ENCODE data around the gene B3GNT5.

Gene B3GNT5

DNA sequence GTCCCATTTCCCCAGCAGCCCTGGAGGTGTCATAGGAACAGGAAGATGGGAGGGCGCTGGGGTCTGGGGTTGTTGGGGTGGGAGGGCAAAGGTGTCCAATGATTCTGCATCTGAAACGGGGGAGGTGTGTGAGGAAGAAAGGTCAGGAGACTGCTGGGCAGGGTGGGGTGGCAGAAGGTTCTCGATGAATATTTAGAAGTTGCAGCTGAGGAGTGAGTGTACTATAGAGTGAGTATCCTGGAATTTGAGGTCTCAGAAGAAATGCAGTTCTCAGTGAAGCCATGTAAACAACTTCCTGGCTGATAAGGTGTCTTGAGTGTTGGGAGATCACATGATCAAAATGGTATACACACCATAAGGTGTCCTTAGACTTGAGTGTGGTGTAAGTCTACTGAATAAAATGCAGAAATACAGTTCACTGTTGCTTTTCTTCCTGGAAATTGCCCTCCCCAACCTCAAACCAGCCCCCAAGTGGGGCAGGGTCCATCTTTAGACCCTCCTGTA, 9.9 kb downstream of the B3GNT5 start:
- TF ChIP-seq, protein P1, sequence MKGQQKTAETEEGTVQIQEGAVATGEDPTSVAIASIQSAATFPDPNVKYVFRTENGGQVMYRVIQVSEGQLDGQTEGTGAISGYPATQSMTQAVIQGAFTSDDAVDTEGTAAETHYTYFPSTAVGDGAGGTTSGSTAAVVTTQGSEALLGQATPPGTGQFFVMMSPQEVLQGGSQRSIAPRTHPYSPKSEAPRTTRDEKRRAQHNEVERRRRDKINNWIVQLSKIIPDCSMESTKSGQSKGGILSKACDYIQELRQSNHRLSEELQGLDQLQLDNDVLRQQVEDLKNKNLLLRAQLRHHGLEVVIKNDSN (IDR thresholded peaks at IDR 0.05), result no peak
- TF ChIP-seq FOXM1 (IDR thresholded peaks at IDR 0.05; ENCODE audit: borderline replicate concordance, low read depth) (no peak), TCF12 (IDR thresholded peaks at IDR 0.05; ENCODE audit: low read depth) (no peak), ZBTB7A (IDR thresholded peaks at IDR 0.05; ENCODE audit: low read depth) (no peak), RAD21 (IDR thresholded peaks at IDR 0.05; ENCODE audit: low read depth) (no peak), CREB1 (IDR thresholded peaks at IDR 0.05; ENCODE audit: low read depth) (no peak), YY1 (IDR thresholded peaks at IDR 0.05; ENCODE audit: low read depth) (no peak), EP300 (IDR thresholded peaks at IDR 0.05; ENCODE audit: borderline replicate concordance) (no peak), CEBPB (IDR thresholded peaks at IDR 0.05) (no peak), TEAD4 (IDR thresholded peaks at IDR 0.05) (no peak), TAF1 (IDR thresholded peaks at IDR 0.05; ENCODE audit: low read depth) (no peak)
- TF ChIP-seq, protein P2, sequence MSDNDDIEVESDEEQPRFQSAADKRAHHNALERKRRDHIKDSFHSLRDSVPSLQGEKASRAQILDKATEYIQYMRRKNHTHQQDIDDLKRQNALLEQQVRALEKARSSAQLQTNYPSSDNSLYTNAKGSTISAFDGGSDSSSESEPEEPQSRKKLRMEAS (IDR thresholded peaks at IDR 0.05), result no peak
- TF ChIP-seq, protein P3, sequence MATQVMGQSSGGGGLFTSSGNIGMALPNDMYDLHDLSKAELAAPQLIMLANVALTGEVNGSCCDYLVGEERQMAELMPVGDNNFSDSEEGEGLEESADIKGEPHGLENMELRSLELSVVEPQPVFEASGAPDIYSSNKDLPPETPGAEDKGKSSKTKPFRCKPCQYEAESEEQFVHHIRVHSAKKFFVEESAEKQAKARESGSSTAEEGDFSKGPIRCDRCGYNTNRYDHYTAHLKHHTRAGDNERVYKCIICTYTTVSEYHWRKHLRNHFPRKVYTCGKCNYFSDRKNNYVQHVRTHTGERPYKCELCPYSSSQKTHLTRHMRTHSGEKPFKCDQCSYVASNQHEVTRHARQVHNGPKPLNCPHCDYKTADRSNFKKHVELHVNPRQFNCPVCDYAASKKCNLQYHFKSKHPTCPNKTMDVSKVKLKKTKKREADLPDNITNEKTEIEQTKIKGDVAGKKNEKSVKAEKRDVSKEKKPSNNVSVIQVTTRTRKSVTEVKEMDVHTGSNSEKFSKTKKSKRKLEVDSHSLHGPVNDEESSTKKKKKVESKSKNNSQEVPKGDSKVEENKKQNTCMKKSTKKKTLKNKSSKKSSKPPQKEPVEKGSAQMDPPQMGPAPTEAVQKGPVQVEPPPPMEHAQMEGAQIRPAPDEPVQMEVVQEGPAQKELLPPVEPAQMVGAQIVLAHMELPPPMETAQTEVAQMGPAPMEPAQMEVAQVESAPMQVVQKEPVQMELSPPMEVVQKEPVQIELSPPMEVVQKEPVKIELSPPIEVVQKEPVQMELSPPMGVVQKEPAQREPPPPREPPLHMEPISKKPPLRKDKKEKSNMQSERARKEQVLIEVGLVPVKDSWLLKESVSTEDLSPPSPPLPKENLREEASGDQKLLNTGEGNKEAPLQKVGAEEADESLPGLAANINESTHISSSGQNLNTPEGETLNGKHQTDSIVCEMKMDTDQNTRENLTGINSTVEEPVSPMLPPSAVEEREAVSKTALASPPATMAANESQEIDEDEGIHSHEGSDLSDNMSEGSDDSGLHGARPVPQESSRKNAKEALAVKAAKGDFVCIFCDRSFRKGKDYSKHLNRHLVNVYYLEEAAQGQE (IDR thresholded peaks at IDR 0.05; ENCODE audit: low read depth), result no peak

DNA sequence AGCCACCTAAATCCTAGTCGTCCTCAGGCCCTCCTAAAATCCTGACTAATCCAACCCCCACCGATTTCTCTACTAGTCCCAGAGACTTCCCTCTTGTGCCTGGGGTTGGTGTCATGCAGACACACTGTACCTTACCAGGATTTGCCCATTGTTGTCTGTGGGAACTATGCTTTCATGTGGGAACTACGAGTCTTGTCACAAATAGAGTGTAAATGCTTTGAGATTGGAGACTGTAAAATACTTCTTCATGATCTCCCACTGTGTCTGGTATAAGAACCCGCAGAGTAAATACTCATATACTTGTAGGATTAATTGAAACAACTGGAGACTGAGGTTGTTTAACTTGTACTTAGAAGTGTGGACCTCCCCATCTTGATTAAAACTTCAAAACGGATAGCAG, 11.2 kb downstream of the B3GNT5 start:
- TF ChIP-seq TAF1 (IDR thresholded peaks at IDR 0.05; ENCODE audit: low read depth) (no peak), ZBTB7A (IDR thresholded peaks at IDR 0.05; ENCODE audit: low read depth) (no peak), EP300 (IDR thresholded peaks at IDR 0.05; ENCODE audit: borderline replicate concordance) (no peak), RAD21 (IDR thresholded peaks at IDR 0.05; ENCODE audit: low read depth) (no peak), CEBPB (IDR thresholded peaks at IDR 0.05) (no peak), TEAD4 (IDR thresholded peaks at IDR 0.05) (no peak), TCF12 (IDR thresholded peaks at IDR 0.05; ENCODE audit: low read depth) (no peak), FOXM1 (IDR thresholded peaks at IDR 0.05; ENCODE audit: borderline replicate concordance, low read depth) (no peak), NFIC (IDR thresholded peaks at IDR 0.05) (no peak), EGR1 (IDR thresholded peaks at IDR 0.05) (no peak), YY1 (IDR thresholded peaks at IDR 0.05; ENCODE audit: low read depth) (no peak), CREB1 (IDR thresholded peaks at IDR 0.05; ENCODE audit: low read depth) (no peak)
- TF ChIP-seq, protein P3 (IDR thresholded peaks at IDR 0.05; ENCODE audit: low read depth), result no peak
- TF ChIP-seq, protein P2 (IDR thresholded peaks at IDR 0.05), result no peak
- TF ChIP-seq, protein P1 (IDR thresholded peaks at IDR 0.05), result no peak

DNA sequence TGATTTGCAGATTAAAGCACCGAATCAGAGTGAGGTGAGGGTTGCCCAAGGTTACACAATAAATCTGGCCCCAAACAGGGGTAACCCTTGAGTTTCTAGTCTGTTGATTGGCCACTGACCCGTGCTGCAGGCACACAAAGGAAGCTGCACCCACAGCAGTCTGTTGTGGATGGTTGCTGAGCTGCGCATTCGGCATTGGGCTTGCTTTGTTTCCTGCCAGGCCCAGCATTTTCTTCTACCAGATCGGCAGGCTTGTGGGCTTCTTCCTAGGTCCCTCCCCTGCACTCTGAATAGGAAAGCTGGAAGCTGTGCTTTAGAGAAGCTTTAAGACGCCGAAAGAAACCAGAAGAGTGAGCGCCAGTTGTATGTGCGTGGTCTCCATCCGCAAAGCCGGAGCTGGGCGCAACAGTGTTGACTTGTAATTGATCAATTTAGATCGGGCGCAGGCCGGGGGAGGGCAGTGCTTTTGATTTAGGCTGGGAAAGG, 12.1 kb downstream of the B3GNT5 start:
- TF ChIP-seq YY1 (IDR thresholded peaks at IDR 0.05; ENCODE audit: low read depth) (no peak), FOXM1 (IDR thresholded peaks at IDR 0.05; ENCODE audit: borderline replicate concordance, low read depth) (no peak), ZBTB7A (IDR thresholded peaks at IDR 0.05; ENCODE audit: low read depth) (no peak), NFIC (IDR thresholded peaks at IDR 0.05) (no peak), EGR1 (IDR thresholded peaks at IDR 0.05) (no peak), TCF12 (IDR thresholded peaks at IDR 0.05; ENCODE audit: low read depth) (no peak), TEAD4 (IDR thresholded peaks at IDR 0.05) (no peak), EP300 (IDR thresholded peaks at IDR 0.05; ENCODE audit: borderline replicate concordance) (no peak), CEBPB (IDR thresholded peaks at IDR 0.05) (no peak)
- TF ChIP-seq, protein P2 (IDR thresholded peaks at IDR 0.05), result no peak

DNA sequence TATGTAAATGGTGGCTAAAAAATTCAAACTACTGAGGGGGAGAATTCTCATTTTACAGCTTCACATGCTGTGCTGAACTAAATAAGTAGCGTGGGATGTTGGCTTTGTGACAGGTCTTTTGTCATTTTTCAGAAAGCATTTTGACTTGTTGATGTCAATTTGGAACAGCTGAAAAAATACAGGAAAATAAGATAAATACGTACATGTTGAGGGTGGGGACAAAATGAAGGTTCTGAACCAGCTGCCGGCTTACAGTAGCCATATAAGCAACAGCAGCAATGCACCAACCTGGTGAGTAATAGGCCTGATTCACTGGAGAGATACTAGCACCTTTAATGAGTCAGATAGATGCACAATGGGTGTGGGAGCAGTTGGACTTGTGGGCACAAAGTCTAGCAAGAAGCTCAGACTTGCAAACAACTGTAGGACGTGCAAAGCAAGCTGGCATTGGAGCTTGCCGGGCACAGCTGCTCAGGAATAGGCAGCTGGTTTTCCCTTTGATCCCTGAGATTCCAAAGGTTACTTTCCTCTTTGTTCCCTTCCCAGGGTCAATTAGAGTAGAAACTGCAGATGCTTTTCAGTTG, 12.9 kb downstream of the B3GNT5 start:
- TF ChIP-seq NFIC (IDR thresholded peaks at IDR 0.05) (no peak), CREB1 (IDR thresholded peaks at IDR 0.05; ENCODE audit: low read depth) (no peak), RAD21 (IDR thresholded peaks at IDR 0.05; ENCODE audit: low read depth) (no peak), TAF1 (IDR thresholded peaks at IDR 0.05; ENCODE audit: low read depth) (no peak), FOXM1 (IDR thresholded peaks at IDR 0.05; ENCODE audit: borderline replicate concordance, low read depth) (no peak), ZBTB7A (IDR thresholded peaks at IDR 0.05; ENCODE audit: low read depth) (no peak), YY1 (IDR thresholded peaks at IDR 0.05; ENCODE audit: low read depth) (no peak), TCF12 (IDR thresholded peaks at IDR 0.05; ENCODE audit: low read depth) (no peak), TEAD4 (IDR thresholded peaks at IDR 0.05) (no peak), EGR1 (IDR thresholded peaks at IDR 0.05) (no peak), EP300 (IDR thresholded peaks at IDR 0.05; ENCODE audit: borderline replicate concordance) (no peak), CEBPB (IDR thresholded peaks at IDR 0.05) (no peak)
- TF ChIP-seq, protein P3 (IDR thresholded peaks at IDR 0.05; ENCODE audit: low read depth), result no peak
- TF ChIP-seq, protein P2 (IDR thresholded peaks at IDR 0.05), result no peak
- TF ChIP-seq, protein P1 (IDR thresholded peaks at IDR 0.05), result no peak

Measured in Ishikawa (cell line).